HG03064 (cell line): ENCODE data around the gene POLR2J.
"Not testable (repeated sequence)": the region's sequence is repeated elsewhere in the genome, so short reads cannot be mapped to it uniquely, and the experiment has no call there.

Experiments
- ATAC-seq: cut with Tn5 transposase; IDR thresholded peaks from one replicate; pipeline ENCODE4 v1.9.1; 2021; ENCODE audit warnings: low read depth; ENCODE audit not compliant: unreplicated experiment

POLR2J gene

GRCh38 chr7:102467581-102468477 is 10.9 kb downstream of the POLR2J start:
- no peak for ATAC-seq

DNA sequence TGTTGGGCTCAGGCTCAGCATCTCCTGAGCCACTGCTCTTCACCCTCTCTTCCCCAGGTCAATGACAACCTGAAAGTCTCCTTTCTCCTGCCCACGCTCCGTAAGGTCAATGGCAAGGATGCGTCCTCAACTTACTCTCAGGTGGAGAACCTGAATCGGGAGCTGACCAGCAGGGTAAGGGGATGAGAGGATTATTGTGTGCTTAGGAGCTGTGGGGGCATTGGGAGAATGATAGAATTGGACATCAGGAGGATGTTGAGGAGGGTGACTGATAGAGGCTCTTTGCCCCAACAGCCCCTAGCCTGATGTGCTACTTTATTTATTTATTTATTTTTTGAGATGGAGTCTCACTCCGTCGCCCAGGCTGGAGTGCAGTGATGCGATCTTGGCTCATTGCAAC is 12.6 kb downstream of the POLR2J start:
- ATAC-seq: no peak

DNA sequence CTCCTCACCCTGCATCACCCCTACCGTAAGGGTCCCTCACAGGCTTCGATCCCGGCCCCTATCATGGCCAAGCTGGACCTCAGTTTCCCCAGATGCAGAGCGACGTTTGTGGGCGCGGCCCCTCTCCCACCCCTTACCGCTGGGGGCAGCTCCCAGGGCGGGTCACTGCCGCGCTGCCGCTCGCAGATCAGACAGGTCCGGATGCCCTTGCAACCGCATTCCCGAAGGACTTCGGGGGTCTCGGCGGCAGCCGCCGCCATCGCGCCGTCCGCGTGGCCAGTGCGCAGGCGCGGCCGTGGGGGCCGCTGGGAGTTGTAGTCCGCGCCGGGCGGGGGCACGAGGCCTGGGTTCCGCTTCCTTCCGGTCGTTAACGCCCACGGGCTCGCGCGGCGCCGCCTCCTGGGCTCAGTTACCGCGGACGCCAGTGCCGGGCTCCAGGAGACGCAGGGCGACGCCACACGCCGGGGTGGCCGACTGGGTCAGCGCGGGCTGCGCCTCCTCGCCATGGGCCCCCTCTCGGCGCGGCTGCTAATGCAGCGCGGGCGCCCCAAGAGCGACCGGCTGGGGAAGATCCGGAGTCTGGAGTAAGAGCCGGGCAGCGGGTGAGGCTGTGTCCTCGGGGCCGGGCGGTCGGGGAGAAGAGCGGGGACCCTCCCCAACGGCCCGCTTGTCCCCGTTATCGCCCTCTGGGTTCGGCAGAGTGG is 14.0 kb downstream of the POLR2J start, which contains the start of the genes ALKBH4 and LRWD1:
Gene ALKBH4, minus strand, starts transcription at position 287 of the 704 bp plus-strand sequence. Its CDS starts 27 bp downstream, at position 260.
Gene LRWD1, plus strand, starts transcription at position 408 of the 704 bp plus-strand sequence. Its CDS starts 97 bp downstream, at position 505.
- peak; percentile 79 for ATAC-seq

DNA sequence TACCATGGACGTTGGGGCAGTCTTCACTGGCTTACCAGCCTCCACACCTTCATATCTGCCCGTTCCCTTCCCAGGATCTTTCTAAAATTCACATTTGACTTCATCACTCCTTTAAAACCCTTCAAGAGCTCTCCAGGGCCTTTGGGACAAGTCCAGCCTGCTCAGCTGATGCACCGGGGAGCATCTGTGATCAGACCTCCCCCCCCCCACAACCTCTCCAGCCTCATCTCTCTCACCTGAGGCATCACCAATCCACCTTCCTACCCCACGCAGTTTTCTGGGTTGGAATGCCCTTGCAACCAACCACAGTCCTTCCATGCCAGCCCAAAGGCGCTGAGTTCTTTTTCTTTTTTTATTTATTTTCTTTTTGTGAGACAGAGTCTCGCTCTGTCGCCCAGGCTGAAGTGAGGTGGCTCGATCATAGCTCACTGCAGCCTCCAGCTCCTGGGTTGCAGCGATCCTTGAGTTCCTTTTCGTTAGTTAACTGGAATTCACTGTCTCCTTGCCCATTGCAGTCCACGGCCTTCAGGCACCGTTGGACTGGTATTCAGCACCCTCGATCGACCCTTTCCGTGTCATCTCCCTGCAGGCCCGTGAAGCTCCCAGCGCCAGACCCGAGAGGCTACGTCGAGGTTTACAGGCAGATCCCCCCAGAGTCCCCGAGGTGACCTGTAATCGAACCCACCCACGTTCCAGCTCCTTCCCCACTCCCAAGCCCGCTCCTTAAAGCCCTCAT is 14.7 kb downstream of the POLR2J start:
- no peak for ATAC-seq

GRCh38 chr7:102460467-102460866 is 18.3 kb downstream of the POLR2J start:
- no peak for ATAC-seq

DNA sequence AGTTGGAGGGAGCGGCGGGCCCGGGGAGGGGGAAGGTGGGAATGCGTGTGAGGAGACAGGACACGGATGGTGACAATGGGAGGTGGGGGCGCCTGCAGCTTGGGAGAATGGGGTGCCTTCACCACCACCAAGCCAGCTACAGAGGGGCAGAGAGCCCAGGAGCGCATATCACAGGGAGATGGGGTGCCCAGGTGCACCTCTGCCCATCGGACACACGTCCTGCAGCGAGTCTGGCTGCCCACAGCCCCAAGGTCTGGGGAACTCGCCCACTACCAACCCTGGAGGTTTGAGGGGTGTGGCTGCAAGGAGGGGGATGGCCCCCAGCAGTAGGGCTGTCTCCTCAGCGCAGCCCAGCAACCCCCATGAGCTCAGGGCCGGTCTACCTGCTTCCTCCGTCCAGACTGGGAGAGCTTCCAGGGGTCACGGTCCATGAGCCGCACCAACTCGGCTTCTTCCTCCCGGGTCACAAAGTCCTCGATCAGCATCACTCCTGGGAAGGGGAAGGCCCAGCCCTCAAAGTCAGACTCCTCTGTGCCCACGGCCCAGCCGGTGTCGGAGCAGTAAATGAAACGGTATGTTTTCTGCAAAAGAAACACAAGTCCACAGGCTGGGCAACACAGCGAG is 19.4 kb downstream of the POLR2J start:
- no peak for ATAC-seq

DNA sequence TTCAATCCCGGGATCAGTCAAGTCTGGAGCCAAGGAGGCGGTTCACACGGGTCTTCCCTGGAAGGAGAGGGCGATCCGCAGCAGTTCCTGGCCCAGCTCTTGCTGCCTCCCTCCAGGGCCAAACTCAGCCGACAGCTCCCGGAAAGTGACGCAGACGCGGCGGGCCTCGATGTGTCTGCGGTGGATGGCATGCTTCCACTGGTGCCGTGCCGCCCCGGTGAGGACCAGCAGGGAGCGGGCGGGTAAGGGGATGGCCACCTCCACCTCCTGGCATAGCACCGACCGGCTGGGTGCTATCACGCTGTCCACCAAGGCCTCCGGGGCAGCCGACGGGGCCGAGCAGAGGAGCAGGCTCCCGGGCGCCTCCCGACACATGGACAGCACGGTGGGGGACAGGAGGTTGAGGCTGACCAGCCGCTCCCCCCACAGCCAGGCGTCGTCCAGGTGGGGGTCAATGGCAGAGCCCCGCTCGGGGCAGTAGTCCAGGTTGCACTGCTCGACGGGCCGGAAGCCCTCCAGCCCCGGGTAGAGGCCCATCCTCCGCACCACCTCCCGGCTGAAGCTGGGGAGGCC is 21.3 kb downstream of the POLR2J start:
- ATAC-seq: no peak

- ATAC-seq: no peak
Observed at GRCh38 chr7:102456327-102456726, 22.4 kb downstream of the POLR2J start.

GRCh38 chr7:102455596-102455995 is 23.1 kb downstream of the POLR2J start:
- ATAC-seq: no peak

DNA sequence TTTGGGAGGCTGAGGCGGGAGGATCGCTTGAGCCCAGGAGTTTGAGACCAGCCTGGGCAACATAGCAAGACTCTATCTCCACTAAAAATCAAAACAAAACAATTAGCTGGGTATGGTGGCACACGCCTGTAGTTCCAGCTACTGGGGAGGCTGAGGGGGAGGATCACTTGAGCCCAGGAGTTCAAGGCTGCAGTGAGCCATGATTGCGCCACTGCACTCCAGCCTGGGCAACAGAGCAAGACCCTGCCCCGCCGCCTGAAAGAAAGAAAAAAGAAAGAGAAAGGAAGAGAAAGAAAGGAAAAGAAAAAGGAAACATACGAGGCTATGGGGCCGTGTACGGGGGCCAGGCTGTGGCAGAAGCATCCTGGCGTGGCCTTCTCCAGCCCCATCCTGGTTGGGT is 23.8 kb downstream of the POLR2J start:
- ATAC-seq: not testable (repeated sequence)

- ATAC-seq: no peak
Observed at GRCh38 chr7:102454468-102454867, 24.3 kb downstream of the POLR2J start.

- ATAC-seq: no peak
Observed at GRCh38 chr7:102453319-102453718, 25.4 kb downstream of the POLR2J start.

DNA sequence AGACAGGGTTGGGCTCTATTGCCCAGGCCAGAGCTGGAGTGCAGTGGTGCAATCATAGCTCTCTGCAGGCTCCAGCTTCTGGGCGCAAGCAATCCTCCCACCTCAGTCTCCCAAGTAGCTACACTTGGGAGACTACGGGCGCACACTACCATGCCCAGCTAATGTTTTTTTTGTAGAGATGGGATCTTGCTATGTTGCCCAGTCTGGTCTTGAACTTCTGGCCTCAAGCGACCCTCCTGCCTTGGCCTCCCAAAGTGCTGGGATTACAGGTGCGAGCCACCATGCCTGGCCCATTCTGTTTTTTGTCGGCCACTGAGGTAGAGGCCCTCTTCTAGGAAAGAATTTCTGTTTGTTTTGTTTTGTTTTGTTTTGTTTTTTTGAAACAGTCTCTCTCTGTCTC is 26.3 kb downstream of the POLR2J start:
- ATAC-seq: no peak

GRCh38 chr7:102451371-102452054 is 27.2 kb downstream of the POLR2J start:
- no peak for ATAC-seq

- no peak for ATAC-seq
Observed at GRCh38 chr7:102450242-102450641, 28.5 kb downstream of the POLR2J start.

DNA sequence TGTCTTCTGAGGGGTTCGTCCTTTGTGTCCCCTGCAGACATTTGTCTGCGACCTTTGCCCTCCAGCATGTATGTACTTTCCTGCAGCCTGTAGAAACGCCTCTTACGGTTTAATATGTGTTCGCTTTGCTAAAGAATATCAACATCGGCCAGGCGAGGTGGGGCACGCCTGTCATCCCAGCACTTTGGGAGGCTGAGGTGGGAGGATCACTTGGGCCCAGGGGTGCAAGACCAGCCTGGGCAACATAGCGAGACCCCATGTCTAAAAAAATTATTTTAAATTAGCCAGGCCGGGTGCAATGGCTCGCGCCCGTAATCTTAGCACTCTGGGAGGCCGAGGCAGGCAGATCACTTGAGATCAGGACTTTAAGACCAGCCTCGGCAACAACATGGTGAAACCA is 29.6 kb downstream of the POLR2J start:
- no peak for ATAC-seq

DNA sequence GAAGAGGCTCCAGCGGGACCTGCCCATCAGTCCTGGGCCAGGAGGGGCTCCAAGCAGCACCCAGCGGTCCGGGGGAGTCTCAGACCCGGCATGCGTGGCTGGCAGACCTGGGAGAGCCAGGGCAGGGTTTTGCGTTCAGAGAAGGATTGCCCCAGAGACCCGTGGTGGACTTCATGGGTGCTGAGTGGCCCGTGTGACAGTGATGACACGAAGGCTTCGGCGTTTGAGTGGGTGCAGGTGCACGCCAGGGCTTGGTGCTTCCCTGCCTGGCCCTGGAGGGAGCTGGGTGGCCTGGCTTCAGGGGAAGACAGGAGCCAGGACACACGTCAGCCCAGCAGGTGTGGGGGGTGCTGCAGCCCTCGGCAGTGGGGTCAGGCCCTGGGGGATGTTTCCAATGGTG is 31.4 kb downstream of the POLR2J start:
- ATAC-seq: no peak

DNA sequence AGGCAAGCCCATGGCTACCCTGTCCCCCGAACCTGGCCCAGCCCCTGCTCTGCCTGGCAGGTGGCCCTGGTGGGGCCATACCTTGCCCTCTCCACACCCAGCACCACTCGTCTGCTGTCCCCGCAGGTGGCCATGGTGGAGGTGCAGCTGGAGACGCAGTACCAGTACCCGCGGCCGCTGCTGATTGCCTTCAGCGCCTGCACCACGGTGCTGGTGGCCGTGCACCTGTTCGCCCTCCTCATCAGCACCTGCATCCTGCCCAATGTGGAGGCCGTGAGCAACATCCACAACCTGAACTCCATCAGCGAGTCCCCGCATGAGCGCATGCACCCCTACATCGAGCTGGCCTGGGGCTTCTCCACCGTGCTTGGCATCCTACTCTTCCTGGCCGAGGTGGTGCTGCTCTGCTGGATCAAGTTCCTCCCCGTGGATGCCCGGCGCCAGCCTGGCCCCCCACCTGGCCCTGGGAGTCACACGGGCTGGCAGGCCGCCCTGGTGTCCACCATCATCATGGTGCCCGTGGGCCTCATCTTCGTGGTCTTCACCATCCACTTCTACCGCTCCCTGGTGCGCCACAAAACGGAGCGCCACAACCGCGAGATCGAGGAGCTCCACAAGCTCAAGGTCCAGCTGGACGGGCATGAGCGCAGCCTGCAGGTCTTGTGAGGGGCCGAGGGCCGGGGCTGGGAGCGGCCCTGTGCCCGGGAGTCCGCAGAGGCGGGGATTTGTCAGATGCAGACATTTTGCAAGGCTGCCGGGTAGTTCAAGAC is 32.1 kb downstream of the POLR2J start:
- no peak for ATAC-seq

- ATAC-seq: no peak
Observed at GRCh38 chr7:102445674-102446071, 33.0 kb downstream of the POLR2J start.
